ENCODE data around the gene RPH3AL.

Gene RPH3AL

DNA sequence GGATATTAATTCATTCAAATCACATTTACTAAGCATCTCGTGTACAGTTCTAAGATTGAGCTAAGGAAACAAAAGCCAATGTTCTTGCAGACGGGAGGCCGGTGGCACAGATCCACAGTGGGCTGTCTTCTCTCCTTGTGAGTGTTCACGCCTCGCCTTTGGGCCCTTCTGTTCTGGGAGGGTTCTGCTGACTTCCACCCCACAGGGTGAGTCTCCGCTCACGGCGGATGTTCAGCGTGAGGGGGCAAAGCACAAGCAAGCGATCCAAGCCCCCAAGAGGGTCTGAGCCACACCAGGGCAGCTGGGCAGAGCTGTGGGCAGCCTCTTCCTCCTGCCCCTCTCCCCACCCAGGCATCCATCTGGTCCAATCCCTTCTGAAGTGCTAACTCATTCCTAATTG is 86.9 kb downstream of the RPH3AL start:
- Histone ChIP-seq H3K79me1 (ENCODE audit: low read depth, low read length) (peaks cover 3% of the 10 kb centered on the region), H3K4me1 (ENCODE audit: control insufficient read depth in 2 of 2, insufficient read depth in 1 of 2, low read depth in 1 of 2, low read length in 2 of 2) (peaks cover 5 to 10% of the 10 kb centered on the region in 2 donors), H3K27me3 (ENCODE audit: control insufficient read depth in 3 of 3, insufficient read depth in 3 of 3, low read depth in 1 of 3, low read length in 3 of 3) (peaks cover 0 to 3% (median 0%) of the 10 kb centered on the region in 3 experiments), H4K91ac (ENCODE audit: low read depth, low read length, poor library complexity) (no peak overlapping the region), H3K9ac (ENCODE audit: low read depth, low read length, poor library complexity) (no peak overlapping the region), H3K36me3 (replicated peaks in 1 of 2; ENCODE audit: control insufficient read depth in 2 of 2, insufficient read depth in 2 of 2, low read length in 2 of 2) (no peaks in the 10 kb centered on the region), H3K27ac (replicated peaks; ENCODE audit: low read length) (no peak overlapping the region), H3K4me3 (ENCODE audit: low read length in 2 of 2) (no peak overlapping the region), H2BK120ac (ENCODE audit: low read depth, low read length) (no peak overlapping the region), H2BK15ac (ENCODE audit: low read length) (peak overlapping the region; percentile 28), H4K8ac (ENCODE audit: low read depth, low read length) (no peak overlapping the region), H3K4me2 (ENCODE audit: insufficient read depth, low read length, poor library complexity, severe bottlenecking) (no peak overlapping the region), H3K23ac (ENCODE audit: low read depth, low read length, poor library complexity) (no peak overlapping the region), H3K9me3 (replicated peaks in 1 of 2; ENCODE audit: control insufficient read depth in 2 of 2, insufficient read depth in 1 of 2, low read depth in 1 of 2, low read length in 2 of 2) (peaks cover 4 to 18% of the 10 kb centered on the region in 2 donors), H3K4ac (ENCODE audit: low read length) (no peak overlapping the region), H2BK5ac (ENCODE audit: low read length) (no peak overlapping the region), H2AK5ac (ENCODE audit: low read depth, low read length) (no peak overlapping the region), H2AFZ (ENCODE audit: low read length) (no peak overlapping the region), H3K14ac (ENCODE audit: low read length) (no peak overlapping the region), H3K18ac (ENCODE audit: low read length) (peak overlapping the region; percentile 67), H2BK12ac (ENCODE audit: low read length) (no peak overlapping the region)
- WGBS, 2 donors (ENCODE audit: extremely low coverage in 2 of 2, insufficient read length in 2 of 2, insufficient replicate concordance in 1 of 2) = no CpG with 5 or more reads among the region's 10 CpGs
- no peak for DNase-seq (ENCODE audit: low spot score)

DNA sequence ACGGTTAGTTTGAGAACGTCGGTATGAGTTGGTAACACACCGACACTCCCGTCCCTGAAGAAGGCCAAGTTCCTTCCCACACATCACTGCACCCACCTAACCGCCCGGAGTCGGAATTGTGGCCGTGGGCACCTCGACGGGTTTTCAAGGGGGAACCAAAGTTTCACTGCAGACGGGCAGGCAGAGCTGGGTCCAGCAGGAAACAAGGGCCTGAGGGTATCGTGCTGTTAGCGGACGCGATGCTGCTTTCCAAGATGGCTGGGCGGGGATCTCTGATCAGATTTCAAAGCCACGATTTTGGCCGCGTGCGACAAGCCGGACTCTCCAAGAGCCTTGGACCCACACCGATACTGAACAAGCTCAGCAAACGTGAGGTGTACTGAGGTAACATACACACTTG is 88.8 kb downstream of the RPH3AL start:
- no peak overlapping the region for H2BK120ac ChIP-seq (ENCODE audit: low read depth, low read length)
- H3K36me3 ChIP-seq (replicated peaks in 1 of 2; ENCODE audit: control insufficient read depth in 2 of 2, insufficient read depth in 2 of 2, low read length in 2 of 2) = no peaks in the 10 kb centered on the region
- no peak overlapping the region for H3K18ac ChIP-seq (ENCODE audit: low read length)
- H3K27ac ChIP-seq (replicated peaks; ENCODE audit: low read length) = no peak overlapping the region
- no peak overlapping the region for H3K14ac ChIP-seq (ENCODE audit: low read length)
- H2AK5ac ChIP-seq (ENCODE audit: low read depth, low read length) = no peak overlapping the region
- H3K4me2 ChIP-seq (ENCODE audit: insufficient read depth, low read length, poor library complexity, severe bottlenecking) = no peak overlapping the region
- H4K91ac ChIP-seq (ENCODE audit: low read depth, low read length, poor library complexity) = no peak overlapping the region
- no peak overlapping the region for H3K4me3 ChIP-seq (ENCODE audit: low read length in 2 of 2)
- WGBS, 2 donors (ENCODE audit: extremely low coverage in 2 of 2, insufficient read length in 2 of 2, insufficient replicate concordance in 1 of 2) = no CpG with 5 or more reads among the region's 24 CpGs
- no peak overlapping the region for H2BK12ac ChIP-seq (ENCODE audit: low read length)
- no peak overlapping the region for H4K8ac ChIP-seq (ENCODE audit: low read depth, low read length)
- peaks cover 5 to 21% of the 10 kb centered on the region in 2 donors for H3K4me1 ChIP-seq (ENCODE audit: control insufficient read depth in 2 of 2, insufficient read depth in 1 of 2, low read depth in 1 of 2, low read length in 2 of 2)
- no peak overlapping the region for H2BK15ac ChIP-seq (ENCODE audit: low read length)
- H3K9me3 ChIP-seq (replicated peaks in 1 of 2; ENCODE audit: control insufficient read depth in 2 of 2, insufficient read depth in 1 of 2, low read depth in 1 of 2, low read length in 2 of 2) = peaks cover 4 to 18% of the 10 kb centered on the region in 2 donors
- H3K9ac ChIP-seq (ENCODE audit: low read depth, low read length, poor library complexity) = no peak overlapping the region
- DNase-seq (ENCODE audit: low spot score) = no peak
- no peak overlapping the region for H2BK5ac ChIP-seq (ENCODE audit: low read length)
- no peak overlapping the region for H3K4ac ChIP-seq (ENCODE audit: low read length)
- H3K23ac ChIP-seq (ENCODE audit: low read depth, low read length, poor library complexity) = no peak overlapping the region
- peaks cover 0 to 3% (median 3%) of the 10 kb centered on the region in 3 experiments for H3K27me3 ChIP-seq (ENCODE audit: control insufficient read depth in 3 of 3, insufficient read depth in 3 of 3, low read depth in 1 of 3, low read length in 3 of 3)
- no peaks in the 10 kb centered on the region for H3K79me1 ChIP-seq (ENCODE audit: low read depth, low read length)
- H2AFZ ChIP-seq (ENCODE audit: low read length) = no peak overlapping the region

- Histone ChIP-seq H3K79me1 (ENCODE audit: low read depth, low read length) (no peaks in the 10 kb centered on the region), H3K14ac (ENCODE audit: low read length) (no peak overlapping the region), H3K18ac (ENCODE audit: low read length) (no peak overlapping the region), H3K9me3 (replicated peaks in 1 of 2; ENCODE audit: control insufficient read depth in 2 of 2, insufficient read depth in 1 of 2, low read depth in 1 of 2, low read length in 2 of 2) (peaks cover 4 to 18% of the 10 kb centered on the region in 2 donors), H3K23ac (ENCODE audit: low read depth, low read length, poor library complexity) (no peak overlapping the region), H3K4me3 (ENCODE audit: low read length in 2 of 2) (no peak overlapping the region), H3K9ac (ENCODE audit: low read depth, low read length, poor library complexity) (no peak overlapping the region), H4K8ac (ENCODE audit: low read depth, low read length) (no peak overlapping the region), H3K4me2 (ENCODE audit: insufficient read depth, low read length, poor library complexity, severe bottlenecking) (no peak overlapping the region), H3K27me3 (ENCODE audit: control insufficient read depth in 3 of 3, insufficient read depth in 3 of 3, low read depth in 1 of 3, low read length in 3 of 3) (peaks cover 0 to 3% (median 3%) of the 10 kb centered on the region in 3 experiments), H3K4me1 (ENCODE audit: control insufficient read depth in 2 of 2, insufficient read depth in 1 of 2, low read depth in 1 of 2, low read length in 2 of 2) (peaks cover 5 to 21% of the 10 kb centered on the region in 2 donors), H2BK120ac (ENCODE audit: low read depth, low read length) (no peak overlapping the region), H3K27ac (replicated peaks; ENCODE audit: low read length) (no peak overlapping the region), H2BK5ac (ENCODE audit: low read length) (peak overlapping the region; percentile 17), H3K4ac (ENCODE audit: low read length) (no peak overlapping the region), H2AFZ (ENCODE audit: low read length) (no peak overlapping the region), H2AK5ac (ENCODE audit: low read depth, low read length) (no peak overlapping the region), H4K91ac (ENCODE audit: low read depth, low read length, poor library complexity) (no peak overlapping the region), H3K36me3 (replicated peaks in 1 of 2; ENCODE audit: control insufficient read depth in 2 of 2, insufficient read depth in 2 of 2, low read length in 2 of 2) (no peaks in the 10 kb centered on the region), H2BK12ac (ENCODE audit: low read length) (no peak overlapping the region), H2BK15ac (ENCODE audit: low read length) (no peak overlapping the region)
- no peak for DNase-seq (ENCODE audit: low spot score)
- no CpG with 5 or more reads among the region's 18 CpGs for WGBS, 2 donors (ENCODE audit: extremely low coverage in 2 of 2, insufficient read length in 2 of 2, insufficient replicate concordance in 1 of 2)
Observed at GRCh38 chr17:263271-263670, 89.3 kb downstream of the RPH3AL start.

- H3K9me3 ChIP-seq (replicated peaks in 1 of 2; ENCODE audit: control insufficient read depth in 2 of 2, insufficient read depth in 1 of 2, low read depth in 1 of 2, low read length in 2 of 2) = peaks cover 4 to 18% of the 10 kb centered on the region in 2 donors
- H3K14ac ChIP-seq (ENCODE audit: low read length) = no peak overlapping the region
- H3K18ac ChIP-seq (ENCODE audit: low read length) = no peak overlapping the region
Observed at GRCh38 chr17:261635-262034, 91.0 kb downstream of the RPH3AL start.

More at GRCh38 chr17:261635-262034, 91.0 kb downstream of the RPH3AL start:
- no peak overlapping the region for H3K27ac ChIP-seq (replicated peaks; ENCODE audit: low read length)
- peaks cover 0 to 12% of the 10 kb centered on the region in 2 donors for H3K4me1 ChIP-seq (ENCODE audit: control insufficient read depth in 2 of 2, insufficient read depth in 1 of 2, low read depth in 1 of 2, low read length in 2 of 2)
- no peak overlapping the region for H3K4ac ChIP-seq (ENCODE audit: low read length)
- H2AFZ ChIP-seq (ENCODE audit: low read length) = no peak overlapping the region
- no peak overlapping the region for H3K9ac ChIP-seq (ENCODE audit: low read depth, low read length, poor library complexity)
- H2BK5ac ChIP-seq (ENCODE audit: low read length) = no peak overlapping the region
- WGBS, 2 donors (ENCODE audit: extremely low coverage in 2 of 2, insufficient read length in 2 of 2, insufficient replicate concordance in 1 of 2) = no CpG with 5 or more reads among the region's 8 CpGs
- no peak overlapping the region for H3K23ac ChIP-seq (ENCODE audit: low read depth, low read length, poor library complexity)
- no peak overlapping the region for H2BK12ac ChIP-seq (ENCODE audit: low read length)
- H3K79me1 ChIP-seq (ENCODE audit: low read depth, low read length) = no peaks in the 10 kb centered on the region
- H2AK5ac ChIP-seq (ENCODE audit: low read depth, low read length) = no peak overlapping the region
- H4K8ac ChIP-seq (ENCODE audit: low read depth, low read length) = no peak overlapping the region
- no peak overlapping the region for H3K4me3 ChIP-seq (ENCODE audit: low read length in 2 of 2)
- H3K36me3 ChIP-seq (replicated peaks in 1 of 2; ENCODE audit: control insufficient read depth in 2 of 2, insufficient read depth in 2 of 2, low read length in 2 of 2) = no peaks in the 10 kb centered on the region
- peaks cover 0 to 3% (median under 1%) of the 10 kb centered on the region in 3 experiments for H3K27me3 ChIP-seq (ENCODE audit: control insufficient read depth in 3 of 3, insufficient read depth in 3 of 3, low read depth in 1 of 3, low read length in 3 of 3)
- H2BK120ac ChIP-seq (ENCODE audit: low read depth, low read length) = no peak overlapping the region
- no peak overlapping the region for H3K4me2 ChIP-seq (ENCODE audit: insufficient read depth, low read length, poor library complexity, severe bottlenecking)
- H4K91ac ChIP-seq (ENCODE audit: low read depth, low read length, poor library complexity) = no peak overlapping the region
- DNase-seq (ENCODE audit: low spot score) = no peak
- H2BK15ac ChIP-seq (ENCODE audit: low read length) = no peak overlapping the region
